Neural cell (in vitro differentiated cells): ENCODE data around the gene STT3B.

ENCODE experiments used
- CTCF ChIP-seq: fragments of 450-650 bp; IDR thresholded peaks from 2 replicates; pipeline ENCODE4 v1.5.1; 2014; ENCODE audit warnings: antibody characterized with exemption, mild to moderate bottlenecking, moderate library complexity; ENCODE audit not compliant: poor library complexity, severe bottlenecking
- EZH2 ChIP-seq: fragments of 200-600, 300-800 bp; shearing (Covaris generic), sonication (generic); IDR thresholded peaks from 2 replicates; pipeline ENCODE4 v1.6.1; 2014; ENCODE audit warnings: antibody characterized with exemption, low read length, borderline replicate concordance, mild to moderate bottlenecking; ENCODE audit not compliant: insufficient read depth, poor library complexity, severe bottlenecking
- MXI1 ChIP-seq: fragments of 450-650 bp; conservative IDR thresholded peaks from 2 replicates; pipeline ENCODE4 v1.6.1; 2014; ENCODE audit warnings: antibody characterized with exemption, mild to moderate bottlenecking; ENCODE audit not compliant: poor library complexity, severe bottlenecking
- POLR2AphosphoS5 ChIP-seq: IDR thresholded peaks from 2 replicates; pipeline ENCODE4 v1.6.1; 2012

DNA sequence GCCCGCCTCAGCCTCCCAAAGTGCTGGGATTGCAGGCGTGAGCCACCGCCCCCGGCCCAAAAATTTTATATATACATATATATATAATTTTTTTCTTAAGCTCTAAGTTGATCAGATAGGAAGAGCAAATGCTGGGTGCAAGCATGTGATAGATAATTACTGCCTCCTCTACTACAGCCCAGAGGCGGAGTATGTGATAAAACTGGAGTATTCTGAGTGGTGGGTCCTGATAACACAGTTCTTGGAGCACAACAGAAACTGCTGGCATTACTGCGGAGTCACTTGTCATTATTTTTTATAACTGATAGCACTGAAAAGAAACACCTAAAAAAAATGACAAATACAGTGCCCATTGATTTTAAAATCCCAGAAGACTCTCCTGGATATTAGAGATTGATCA lies 41.1 kb upstream of the STT3B start:
- TF ChIP-seq EZH2 (no peak), CTCF (no peak), POLR2AphosphoS5 (no peak), MXI1 (no peak)
